D721Med (cell line): Measurements from ENCODE around the gene TC2N.

Source experiments
- DNase-seq: peaks from one replicate; pipeline ENCODE4 v3.0.0; 2011; ENCODE audit warnings: low spot score; ENCODE audit not compliant: insufficient read length
- FAIRE-seq: peaks from 2 replicates; lab custom pipeline; 2011; peaks lifted over from hg19 to GRCh38; lab: Jason Lieb, UNC
- TF ChIP-seq, protein P1 (sequence below): IDR thresholded peaks from 2 replicates; pipeline ENCODE4 v1.5.1; 2012; ENCODE audit warnings: mild to moderate bottlenecking, control low read depth; ENCODE audit not compliant: insufficient read depth; ENCODE audit errors: missing control alignments

Gene TC2N

DNA sequence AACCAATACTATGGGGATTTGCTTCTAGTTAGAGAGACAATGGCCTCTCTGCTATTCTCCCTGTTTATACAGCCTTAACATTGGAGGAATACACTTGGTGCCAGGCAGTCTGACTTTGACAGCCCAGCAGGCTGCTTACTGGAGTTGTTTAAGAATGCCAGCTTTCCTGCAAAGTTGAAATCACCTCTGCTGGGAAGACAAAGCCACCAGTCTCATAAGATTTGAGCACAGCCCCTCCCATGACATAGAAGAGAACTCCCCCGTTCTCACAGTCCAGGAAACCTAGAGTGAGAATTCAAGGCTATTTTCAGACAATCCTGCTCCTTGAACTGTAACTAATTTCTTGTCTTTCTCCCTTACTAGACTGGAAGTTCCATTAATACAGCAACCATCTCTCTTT is 114.4 kb downstream of the TC2N start:
- TF ChIP-seq, protein P1, sequence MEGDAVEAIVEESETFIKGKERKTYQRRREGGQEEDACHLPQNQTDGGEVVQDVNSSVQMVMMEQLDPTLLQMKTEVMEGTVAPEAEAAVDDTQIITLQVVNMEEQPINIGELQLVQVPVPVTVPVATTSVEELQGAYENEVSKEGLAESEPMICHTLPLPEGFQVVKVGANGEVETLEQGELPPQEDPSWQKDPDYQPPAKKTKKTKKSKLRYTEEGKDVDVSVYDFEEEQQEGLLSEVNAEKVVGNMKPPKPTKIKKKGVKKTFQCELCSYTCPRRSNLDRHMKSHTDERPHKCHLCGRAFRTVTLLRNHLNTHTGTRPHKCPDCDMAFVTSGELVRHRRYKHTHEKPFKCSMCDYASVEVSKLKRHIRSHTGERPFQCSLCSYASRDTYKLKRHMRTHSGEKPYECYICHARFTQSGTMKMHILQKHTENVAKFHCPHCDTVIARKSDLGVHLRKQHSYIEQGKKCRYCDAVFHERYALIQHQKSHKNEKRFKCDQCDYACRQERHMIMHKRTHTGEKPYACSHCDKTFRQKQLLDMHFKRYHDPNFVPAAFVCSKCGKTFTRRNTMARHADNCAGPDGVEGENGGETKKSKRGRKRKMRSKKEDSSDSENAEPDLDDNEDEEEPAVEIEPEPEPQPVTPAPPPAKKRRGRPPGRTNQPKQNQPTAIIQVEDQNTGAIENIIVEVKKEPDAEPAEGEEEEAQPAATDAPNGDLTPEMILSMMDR: no peak
- no peak for DNase-seq
- FAIRE-seq: no peak

DNA sequence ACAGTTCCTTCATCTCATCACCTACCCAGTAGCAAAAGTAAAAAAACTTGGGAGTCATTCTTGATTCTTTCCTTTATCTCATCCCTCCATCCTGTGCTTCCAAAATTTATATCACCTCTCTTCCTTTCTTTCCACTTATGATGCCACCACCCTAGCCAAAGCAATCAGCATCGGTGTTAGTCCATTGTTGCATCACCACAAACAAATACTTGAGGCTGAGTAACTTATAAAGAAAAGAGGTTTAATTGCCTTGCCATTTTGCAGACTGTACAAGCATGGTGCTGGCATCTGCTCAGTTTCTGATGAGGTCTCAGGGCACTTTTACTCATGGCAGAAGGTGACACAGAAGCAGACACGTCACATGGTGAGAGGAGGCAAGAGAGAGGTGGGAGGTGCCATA is 115.6 kb downstream of the TC2N start:
- TF ChIP-seq, protein P1: no peak
- FAIRE-seq (no peak), DNase-seq (no peak)

DNA sequence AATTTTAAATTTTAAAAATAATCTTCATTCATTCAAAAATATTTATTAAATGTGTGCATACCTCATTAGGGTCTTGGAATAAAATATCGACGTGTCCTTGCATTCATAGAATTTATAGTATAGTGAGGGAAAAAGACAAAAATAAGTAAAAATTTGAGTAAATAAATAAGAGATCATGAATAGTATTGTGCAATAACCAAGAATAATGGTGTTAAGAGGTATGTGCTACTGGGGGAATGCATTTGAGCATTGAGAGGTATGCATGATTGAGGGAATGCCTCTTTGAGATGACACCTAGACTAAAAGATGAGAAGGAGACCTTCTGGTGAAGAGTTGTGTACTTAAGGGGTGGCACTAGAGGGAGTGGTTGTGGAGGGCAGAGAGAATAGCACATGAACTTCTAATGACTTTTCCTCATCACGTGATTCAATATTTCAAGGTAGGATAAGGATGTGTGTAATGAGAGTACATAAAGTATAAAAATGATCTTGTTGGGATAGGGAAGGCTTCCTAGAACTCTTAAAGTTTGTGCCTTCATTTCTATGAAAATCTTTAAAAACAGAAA is 116.6 kb downstream of the TC2N start:
- TF ChIP-seq, protein P1: no peak

DNA sequence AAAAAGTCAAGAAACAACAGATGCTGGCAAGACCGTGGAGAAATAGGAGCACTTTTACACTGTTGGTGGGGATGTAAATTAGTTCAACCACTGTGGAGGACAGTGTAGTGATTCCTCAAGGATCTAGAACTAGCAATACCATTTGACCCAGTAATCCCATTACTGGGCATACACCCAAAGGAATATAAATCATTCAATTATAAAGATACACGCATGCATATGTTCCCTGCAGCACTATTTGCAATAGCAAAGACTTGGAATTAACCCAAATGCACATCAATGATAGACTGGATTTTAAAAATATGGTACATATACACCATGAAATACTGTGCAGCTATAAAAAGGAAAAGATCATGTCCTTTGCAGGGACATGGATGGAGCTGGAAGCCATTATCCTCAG is 117.5 kb downstream of the TC2N start:
- TF ChIP-seq, protein P1: no peak
- no peak for FAIRE-seq
- DNase-seq: no peak

More for the DNA sequence above, 116.6 kb downstream of the TC2N start:
- DNase-seq (no peak), FAIRE-seq (no peak)

DNA sequence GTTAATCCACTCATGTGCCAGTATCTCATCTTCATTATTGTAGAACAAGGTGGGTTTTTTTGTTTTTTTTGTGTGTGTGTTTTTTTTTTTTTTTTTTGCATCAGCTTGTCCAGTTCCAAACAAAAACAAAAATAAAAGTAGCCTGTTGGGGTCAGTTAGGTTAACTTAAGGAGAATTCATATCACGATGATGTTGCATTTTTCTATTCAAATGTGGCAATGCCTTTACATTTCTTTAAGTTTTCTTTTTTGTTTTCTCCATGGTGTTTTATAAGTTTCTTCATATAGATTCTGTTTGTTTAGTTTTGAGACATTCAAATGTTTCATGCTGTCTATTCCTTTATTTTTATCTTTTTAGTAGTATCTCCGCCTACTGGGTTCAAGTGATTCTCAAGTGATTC is 119.3 kb downstream of the TC2N start:
- TF ChIP-seq, protein P1: no peak
- FAIRE-seq (no peak), DNase-seq (no peak)

DNA sequence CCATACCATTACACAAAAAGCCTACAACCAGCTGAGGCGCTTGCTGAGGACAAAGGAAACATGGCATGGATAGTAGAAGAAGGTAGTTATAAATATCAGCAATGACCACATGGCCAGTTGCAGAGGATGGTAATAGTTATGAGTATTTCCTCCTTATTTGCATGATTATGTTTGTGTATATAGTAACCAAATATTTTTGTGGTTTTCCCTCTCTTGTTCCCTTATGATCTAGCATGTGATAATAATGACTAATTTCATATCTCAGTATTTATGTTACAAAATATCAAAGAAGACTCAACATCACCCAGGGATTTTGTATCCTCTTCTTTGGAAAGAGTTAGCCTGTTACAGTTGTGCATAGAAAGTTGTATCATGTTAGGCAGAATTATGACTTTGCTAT is 122.0 kb downstream of the TC2N start:
- FAIRE-seq (no peak), DNase-seq (no peak)
- TF ChIP-seq, protein P1: no peak

DNA sequence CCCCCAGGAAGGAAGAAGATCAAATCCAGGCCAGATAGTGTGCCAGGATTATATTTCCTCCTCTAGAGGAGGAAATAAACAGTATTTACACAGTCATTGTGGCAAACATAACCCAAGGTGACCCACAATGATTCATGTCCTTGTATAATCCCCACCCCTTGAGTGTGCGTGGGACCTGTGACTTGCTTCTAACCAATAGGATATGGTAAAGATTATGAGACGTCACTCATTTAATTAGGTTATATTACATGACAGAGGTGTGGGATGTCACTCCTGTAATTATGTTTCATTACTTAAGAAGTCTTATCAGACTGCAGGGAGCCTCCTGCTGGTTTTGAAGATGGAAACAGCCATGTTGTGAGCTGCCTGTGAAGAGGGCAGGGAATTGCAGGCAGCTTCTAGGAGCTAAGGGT is 123.3 kb downstream of the TC2N start:
- DNase-seq (no peak), FAIRE-seq (no peak)

More for the DNA sequence above, 123.3 kb downstream of the TC2N start:
- TF ChIP-seq, protein P1: no peak
